NCI-H1930 (cell line): ENCODE measurements around the gene GRID2.

Experiments
- DNase-seq, 2 experiments: peaks; one replicate each; lab custom pipeline; 2025; lab: John Stamatoyannopoulos, UW

GRID2 gene

DNA sequence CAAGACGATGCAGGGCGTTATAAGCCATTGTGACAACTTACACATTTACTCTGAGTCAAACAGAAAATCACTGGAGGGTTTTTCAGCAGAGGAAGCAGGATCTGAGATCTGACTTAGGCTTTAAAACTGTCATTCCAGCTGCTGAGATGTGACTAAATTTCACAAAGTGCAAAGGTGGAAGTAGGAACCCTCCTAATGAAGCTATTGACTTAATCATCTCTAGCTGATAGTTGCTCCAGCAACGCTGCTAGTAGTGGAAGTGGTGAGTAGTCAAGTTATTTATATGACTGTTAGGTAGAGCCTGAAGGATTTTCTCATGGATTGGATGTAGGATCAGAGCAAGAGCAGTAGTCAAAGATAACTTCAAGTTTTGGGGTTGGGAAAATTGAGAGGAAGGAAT is 218.6 kb downstream of the GRID2 start:
- DNase-seq = no peak

DNA sequence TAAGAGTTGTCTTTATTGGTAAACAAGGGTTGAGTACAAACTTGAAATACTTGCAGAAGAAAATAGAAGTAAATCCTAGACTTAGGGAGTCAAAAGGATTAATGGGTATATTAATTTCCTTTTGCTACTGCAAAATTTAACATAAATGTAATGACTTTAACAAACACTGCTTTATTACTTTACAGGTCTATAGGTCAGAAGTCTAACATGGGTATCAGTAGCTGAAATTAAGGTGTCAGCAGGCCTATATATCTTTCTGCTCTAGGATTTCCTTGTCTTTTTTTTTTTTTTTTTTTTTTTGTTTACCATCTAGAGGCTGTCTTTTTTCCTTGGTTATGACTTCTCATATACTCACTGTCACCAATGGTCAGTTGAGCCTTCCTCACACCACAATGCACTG is 220.4 kb downstream of the GRID2 start:
- DNase-seq = no peak

GRCh38 chr4:92528541-92528940 is 224.8 kb downstream of the GRID2 start:
- DNase-seq = no peak

- DNase-seq = no peak
These were observed 225.7 kb downstream of the GRID2 start for GRCh38 chr4:92529510-92529909.

DNA sequence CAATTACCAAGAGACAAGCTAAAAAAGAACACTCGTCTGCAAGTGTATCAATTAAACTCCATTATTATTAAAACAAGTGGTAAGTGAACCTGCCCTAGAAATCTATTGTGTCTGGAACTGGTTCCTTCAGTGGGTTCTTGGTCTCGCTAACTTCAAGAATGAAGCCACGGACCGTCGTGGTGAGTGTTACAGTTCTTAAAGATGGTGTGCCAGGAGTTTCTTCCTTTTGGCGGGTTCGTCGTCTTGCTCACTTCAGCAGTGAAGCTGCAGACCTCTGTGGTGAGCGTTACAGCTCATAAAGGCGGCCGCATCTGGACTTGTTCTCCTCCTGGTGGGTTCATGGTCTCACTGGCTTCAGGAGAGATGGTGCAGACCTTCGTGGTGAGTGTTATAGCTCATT is 231.8 kb downstream of the GRID2 start:
- no peak for DNase-seq

- DNase-seq = no peak
These were observed 247.8 kb downstream of the GRID2 start for GRCh38 chr4:92551616-92552015.

GRCh38 chr4:92566269-92566668 is 262.5 kb downstream of the GRID2 start:
- DNase-seq = no peak

- no peak for DNase-seq
These were observed 277.1 kb downstream of the GRID2 start for GRCh38 chr4:92580816-92581215.

- DNase-seq = no peak
These were observed 295.3 kb downstream of the GRID2 start for GRCh38 chr4:92599044-92599443.

- DNase-seq = no peak
These were observed 296.9 kb downstream of the GRID2 start for GRCh38 chr4:92600638-92601037.

- DNase-seq = no peak
These were observed 302.5 kb downstream of the GRID2 start for GRCh38 chr4:92606227-92606626.

DNA sequence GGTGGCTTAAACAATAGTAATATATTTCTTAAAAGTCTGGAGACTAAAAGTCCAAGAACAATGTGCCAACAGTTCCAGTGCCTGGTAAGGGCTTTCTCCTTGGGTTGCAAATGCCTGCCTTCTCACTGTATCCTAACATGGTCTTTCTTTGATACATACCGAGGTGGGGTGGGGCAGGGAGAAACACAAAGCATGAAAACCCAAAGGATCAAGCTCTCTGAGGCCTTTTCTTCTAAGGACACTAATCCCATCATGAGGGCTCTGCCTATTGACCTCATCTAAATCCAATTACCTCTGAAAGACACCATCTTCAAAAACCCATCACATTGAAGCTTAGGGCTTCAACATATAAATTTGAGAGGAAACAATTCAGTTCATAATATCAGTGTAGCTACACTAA is 311.3 kb downstream of the GRID2 start:
- no peak for DNase-seq

GRCh38 chr4:92618968-92619367 is 315.2 kb downstream of the GRID2 start:
- DNase-seq = no peak

DNA sequence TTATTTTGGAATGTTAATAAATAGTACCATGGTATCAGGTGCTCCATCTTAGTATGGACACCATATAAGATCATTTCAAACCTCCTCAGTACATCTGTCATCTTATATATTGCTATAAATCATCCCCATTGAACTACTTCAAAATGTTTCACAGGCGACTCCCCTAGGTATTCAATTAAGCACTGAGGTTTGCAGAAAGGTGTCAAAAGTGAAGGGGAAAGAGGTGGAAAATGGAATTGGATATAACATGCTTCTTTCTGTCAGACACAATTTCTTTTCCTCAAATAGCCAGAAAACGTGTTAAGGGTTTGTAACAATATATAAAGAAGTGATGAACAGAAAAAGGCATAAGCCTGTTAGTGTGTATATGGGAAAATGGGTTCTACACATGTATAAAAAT is 325.5 kb downstream of the GRID2 start:
- DNase-seq = no peak

- no peak for DNase-seq
These were observed 331.1 kb downstream of the GRID2 start for GRCh38 chr4:92634882-92635281.

DNA sequence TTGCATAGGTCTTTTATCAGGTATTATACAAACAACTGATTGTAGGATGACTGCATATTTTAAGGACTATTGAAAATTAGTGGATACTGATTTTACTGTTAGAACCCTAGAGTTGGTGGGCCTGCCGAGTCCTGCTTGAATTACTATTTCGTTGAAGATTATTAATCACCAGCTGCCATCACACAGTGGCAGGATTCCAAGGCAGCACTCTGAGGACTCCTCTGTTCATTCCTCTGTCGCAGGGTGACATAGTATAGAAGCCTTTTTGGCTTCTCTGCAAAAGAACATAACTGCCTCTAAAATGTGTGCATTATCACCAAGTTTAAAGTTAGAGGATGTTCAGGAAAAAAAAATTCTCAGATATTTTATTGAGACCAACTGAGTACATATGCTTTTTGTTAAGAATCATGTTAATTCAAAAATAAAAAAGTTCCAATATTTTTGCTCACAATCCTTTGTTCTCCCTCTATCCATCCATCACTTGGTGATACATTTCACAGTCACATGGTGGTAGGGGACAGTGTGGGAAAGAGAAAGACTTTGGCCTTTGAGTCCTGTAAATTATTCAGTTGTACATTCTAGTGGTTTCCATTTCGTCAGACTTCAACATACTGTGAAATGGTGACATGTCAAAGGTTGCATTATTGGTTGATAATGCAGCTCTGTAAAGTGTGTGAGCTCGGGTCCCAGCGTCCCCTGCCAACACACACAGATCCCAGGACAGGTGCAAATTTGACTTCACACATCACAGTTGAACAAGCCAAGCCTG is 332.5 kb downstream of the GRID2 start:
- DNase-seq = no peak

DNA sequence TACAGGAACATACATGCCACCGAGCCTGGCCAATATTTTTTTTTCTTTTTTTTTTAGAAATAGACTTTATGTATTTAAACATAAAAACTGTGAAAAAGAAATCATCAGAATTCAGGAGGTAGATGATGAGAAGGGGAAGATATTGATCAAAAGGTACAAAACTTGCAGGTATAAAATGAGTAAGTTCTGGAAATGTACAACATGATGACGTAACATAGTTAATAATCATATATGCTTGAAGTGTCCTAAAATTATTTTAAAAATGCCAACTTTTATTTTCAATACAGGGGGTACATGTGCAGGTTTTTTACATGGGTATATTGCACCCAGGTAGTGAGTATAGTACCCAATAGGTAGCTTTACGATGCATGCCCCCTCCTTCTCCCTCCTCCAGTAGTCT is 337.6 kb downstream of the GRID2 start:
- DNase-seq = no peak

DNA sequence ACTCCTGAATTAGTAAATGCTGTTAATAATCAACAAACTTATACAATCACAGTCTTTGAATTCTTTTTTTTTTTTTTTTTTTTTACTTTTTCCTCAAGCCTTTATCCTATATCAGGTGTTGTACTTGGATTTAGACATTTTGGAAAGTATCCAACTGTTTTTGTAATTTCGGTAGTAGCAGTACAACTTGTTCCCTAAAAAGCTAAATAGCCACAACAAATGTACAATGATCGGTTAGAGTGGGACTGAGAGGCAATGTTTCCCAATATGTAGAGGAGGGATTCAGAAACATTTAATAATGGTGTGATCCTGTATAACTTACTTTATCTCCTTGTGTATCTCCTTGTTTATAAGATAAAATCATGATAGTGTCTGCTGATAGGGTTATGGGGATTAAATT is 343.1 kb downstream of the GRID2 start:
- no peak for DNase-seq

DNA sequence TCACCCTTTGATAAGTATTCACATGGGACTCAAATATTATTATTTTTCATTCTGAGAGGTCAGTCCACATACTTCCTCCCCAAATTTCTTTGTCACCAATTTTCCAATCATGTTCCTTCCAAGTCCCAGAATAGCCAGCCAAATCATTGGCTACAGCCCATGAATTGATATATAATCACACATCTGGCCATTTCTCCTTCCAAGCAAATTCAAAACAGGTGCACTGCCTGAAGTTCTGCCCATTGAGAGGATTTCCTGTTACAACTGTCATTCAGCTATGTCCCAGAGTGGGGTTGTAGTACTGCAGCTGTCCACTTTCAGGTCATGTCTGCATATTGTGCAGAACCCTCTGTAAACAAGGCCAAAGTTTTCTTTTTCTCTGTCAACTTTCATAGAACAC is 347.8 kb downstream of the GRID2 start:
- DNase-seq = no peak

DNA sequence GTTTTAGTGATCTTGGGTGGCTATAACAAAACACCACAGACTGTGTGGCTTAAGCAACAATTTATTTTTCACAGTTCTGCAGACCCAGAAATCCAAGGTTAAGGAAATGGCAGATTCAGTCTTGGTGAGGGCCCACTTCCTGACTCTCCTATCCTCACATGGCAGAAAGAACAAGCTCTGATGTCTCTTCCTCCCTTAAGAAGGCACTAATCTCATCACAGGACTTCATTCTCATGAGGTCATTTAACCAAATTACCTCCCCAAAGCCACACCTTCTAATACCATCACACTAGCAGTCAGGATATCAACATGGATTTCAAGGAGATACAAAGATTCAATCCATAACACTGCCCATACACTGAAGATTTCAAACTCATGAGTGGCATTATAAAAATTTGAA is 350.3 kb downstream of the GRID2 start:
- DNase-seq = no peak

DNA sequence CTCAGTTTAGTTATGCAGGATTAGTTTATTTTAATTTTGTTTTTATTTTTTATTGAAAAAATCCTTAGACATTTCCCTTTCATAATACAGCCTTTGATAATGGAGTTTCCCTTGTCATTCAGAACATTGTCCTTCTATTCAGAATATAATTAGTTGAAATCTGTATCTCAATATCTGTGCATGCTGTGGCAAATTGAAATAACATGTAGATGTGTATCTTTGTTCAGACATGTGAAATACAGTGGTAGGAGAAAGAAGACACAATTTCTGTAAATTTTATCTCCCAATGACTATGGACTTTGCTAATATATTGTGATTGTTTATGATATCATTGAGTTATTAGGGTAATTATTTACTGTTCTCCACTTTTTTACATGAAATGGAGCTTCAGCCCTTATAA is 353.9 kb downstream of the GRID2 start:
- no peak for DNase-seq

- no peak for DNase-seq
These were observed 354.6 kb downstream of the GRID2 start for GRCh38 chr4:92658318-92658717.

- no peak for DNase-seq
These were observed 374.0 kb downstream of the GRID2 start for GRCh38 chr4:92677805-92678204.

- DNase-seq = no peak
These were observed 374.5 kb downstream of the GRID2 start for GRCh38 chr4:92678292-92678691.
